ENCODE measurements around the gene PET100.

Gene PET100

DNA sequence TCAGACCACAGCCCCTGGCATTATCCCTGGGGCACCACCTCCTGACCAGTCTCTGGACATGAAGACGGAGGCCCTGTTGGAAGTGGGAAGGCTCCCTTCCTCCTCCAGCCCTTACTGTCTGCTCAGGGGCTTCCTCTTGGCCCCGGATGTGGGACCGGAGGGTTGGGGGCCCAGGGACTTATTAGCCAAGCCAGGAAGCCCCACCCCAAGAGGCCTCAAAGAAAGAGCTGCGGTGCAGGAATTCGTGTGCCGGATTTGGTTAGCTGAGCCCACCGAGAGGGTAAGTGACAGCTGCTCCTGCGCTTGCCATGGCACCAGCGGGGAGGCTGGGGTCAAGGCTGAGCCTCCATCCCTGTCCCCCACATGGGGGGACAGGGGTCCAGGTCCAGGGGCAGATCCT, 39.2 kb downstream of the PET100 start, which contains the start of gene RETN:
Gene RETN, plus strand, starts transcription at position 208 of the 400 bp plus-strand sequence. CDS start 278 bp downstream, outside the sequence.
- Histone ChIP-seq H3K27ac (ENCODE audit: low read depth, low read length) (no peak within 1 kb of the TSS), H3K9me3 (ENCODE audit: control insufficient read depth in 1 of 2, low read length in 2 of 2) (peaks cover 0 to 1% of the 10 kb centered on the region in 2 donors), H3K4me3 (ENCODE audit: low read depth in 1 of 2, low read length in 2 of 2) (no peak within 1 kb of the TSS), H3K9ac (ENCODE audit: low read depth in 1 of 2, low read length in 2 of 2) (no peak within 1 kb of the TSS), H3K4me1 (ENCODE audit: control insufficient read depth in 1 of 2, insufficient read depth in 2 of 2, low read length in 2 of 2) (no peaks in the 10 kb centered on the region), H3K27me3 (ENCODE audit: control insufficient read depth in 1 of 2, insufficient read depth in 2 of 2, low read length in 2 of 2) (peaks cover 0 to 19% of the 10 kb centered on the region in 2 donors), H3K36me3 (ENCODE audit: control insufficient read depth in 1 of 2, insufficient read depth in 2 of 2, low read length in 2 of 2) (no peaks in the 10 kb centered on the region)

DNA sequence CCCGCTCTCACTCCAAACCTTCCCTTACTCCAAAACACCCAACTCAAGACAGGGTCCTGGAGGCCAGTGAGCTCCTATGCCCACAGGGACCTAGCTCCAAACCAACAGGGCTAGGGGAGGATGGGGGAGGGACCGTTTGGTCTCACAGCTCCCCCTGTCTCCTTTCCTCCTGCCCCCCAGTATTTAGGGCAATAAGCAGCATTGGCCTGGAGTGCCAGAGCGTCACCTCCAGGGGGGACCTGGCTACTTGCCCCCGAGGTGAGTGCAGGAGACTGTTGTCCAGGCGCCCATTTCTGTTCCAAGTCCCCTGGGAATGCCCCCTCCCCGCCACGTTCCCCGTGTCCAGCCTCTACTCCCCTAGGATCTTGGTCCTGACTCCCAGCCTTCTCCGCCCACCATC, 40.0 kb downstream of the PET100 start:
- H3K9ac ChIP-seq (ENCODE audit: low read depth in 1 of 2, low read length in 2 of 2): no peak overlapping the region
- H3K36me3 ChIP-seq (ENCODE audit: control insufficient read depth in 1 of 2, insufficient read depth in 2 of 2, low read length in 2 of 2): no peaks in the 10 kb centered on the region
- peaks cover 0 to 19% of the 10 kb centered on the region in 2 donors for H3K27me3 ChIP-seq (ENCODE audit: control insufficient read depth in 1 of 2, insufficient read depth in 2 of 2, low read length in 2 of 2)
- H3K27ac ChIP-seq (ENCODE audit: low read depth, low read length): no peak overlapping the region
- no peak overlapping the region for H3K4me3 ChIP-seq (ENCODE audit: low read depth in 1 of 2, low read length in 2 of 2)
- H3K4me1 ChIP-seq (ENCODE audit: control insufficient read depth in 1 of 2, insufficient read depth in 2 of 2, low read length in 2 of 2): no peaks in the 10 kb centered on the region
- peaks cover 0 to 2% of the 10 kb centered on the region in 2 donors for H3K9me3 ChIP-seq (ENCODE audit: control insufficient read depth in 1 of 2, low read length in 2 of 2)

DNA sequence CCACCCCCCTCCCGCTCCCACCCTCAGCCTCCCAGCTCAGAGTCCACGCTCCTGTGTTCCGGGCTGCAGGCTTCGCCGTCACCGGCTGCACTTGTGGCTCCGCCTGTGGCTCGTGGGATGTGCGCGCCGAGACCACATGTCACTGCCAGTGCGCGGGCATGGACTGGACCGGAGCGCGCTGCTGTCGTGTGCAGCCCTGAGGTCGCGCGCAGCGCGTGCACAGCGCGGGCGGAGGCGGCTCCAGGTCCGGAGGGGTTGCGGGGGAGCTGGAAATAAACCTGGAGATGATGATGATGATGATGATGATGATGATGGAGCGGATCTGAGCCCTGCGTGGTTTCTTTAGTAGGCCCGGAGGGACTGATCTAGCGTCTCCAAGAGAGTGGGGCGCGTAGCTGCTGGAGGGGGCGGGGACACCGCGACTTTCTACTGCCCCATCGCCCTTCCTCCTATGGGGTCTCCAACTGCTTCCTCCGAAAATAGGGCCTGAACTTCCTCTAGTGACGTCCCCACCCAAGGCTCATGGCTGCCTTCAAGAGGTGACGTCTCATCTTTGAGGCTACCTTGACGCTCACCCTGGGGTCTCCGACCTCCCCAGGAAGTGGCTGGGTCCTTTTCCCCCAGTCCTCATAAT, 40.7 kb downstream of the PET100 start:
- no peaks in the 10 kb centered on the region for H3K4me1 ChIP-seq (ENCODE audit: control insufficient read depth in 1 of 2, insufficient read depth in 2 of 2, low read length in 2 of 2)
- no peak overlapping the region for H3K9ac ChIP-seq (ENCODE audit: low read depth in 1 of 2, low read length in 2 of 2)
- H3K27me3 ChIP-seq (ENCODE audit: control insufficient read depth in 1 of 2, insufficient read depth in 2 of 2, low read length in 2 of 2): peaks cover 0 to 19% of the 10 kb centered on the region in 2 donors
- H3K36me3 ChIP-seq (ENCODE audit: control insufficient read depth in 1 of 2, insufficient read depth in 2 of 2, low read length in 2 of 2): no peaks in the 10 kb centered on the region
- H3K27ac ChIP-seq (ENCODE audit: low read depth, low read length): no peak overlapping the region
- no peak overlapping the region for H3K4me3 ChIP-seq (ENCODE audit: low read depth in 1 of 2, low read length in 2 of 2)
- H3K9me3 ChIP-seq (ENCODE audit: control insufficient read depth in 1 of 2, low read length in 2 of 2): peaks cover 0 to 2% of the 10 kb centered on the region in 2 donors

DNA sequence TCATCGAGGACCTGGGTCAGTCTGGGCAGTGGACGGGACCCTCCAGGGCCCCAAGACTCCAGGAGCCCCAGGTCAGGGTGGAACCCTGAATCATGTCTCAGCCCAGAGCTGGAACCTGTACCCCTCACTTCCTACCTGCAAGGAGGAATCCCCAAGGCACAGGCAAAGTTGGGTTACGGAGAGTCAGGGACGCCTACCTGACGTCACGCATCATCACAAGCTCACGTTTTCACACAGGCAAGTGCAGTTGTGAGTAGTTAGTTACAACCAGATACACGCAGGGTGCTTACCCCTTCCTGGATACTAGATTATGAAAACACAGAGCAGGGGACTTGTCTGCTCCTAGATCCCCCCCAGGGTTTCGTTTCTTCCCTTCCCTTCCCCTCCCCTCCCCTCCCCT, 41.2 kb downstream of the PET100 start:
- H3K4me3 ChIP-seq (ENCODE audit: low read depth in 1 of 2, low read length in 2 of 2): no peak overlapping the region
- no peak overlapping the region for H3K27ac ChIP-seq (ENCODE audit: low read depth, low read length)

DNA sequence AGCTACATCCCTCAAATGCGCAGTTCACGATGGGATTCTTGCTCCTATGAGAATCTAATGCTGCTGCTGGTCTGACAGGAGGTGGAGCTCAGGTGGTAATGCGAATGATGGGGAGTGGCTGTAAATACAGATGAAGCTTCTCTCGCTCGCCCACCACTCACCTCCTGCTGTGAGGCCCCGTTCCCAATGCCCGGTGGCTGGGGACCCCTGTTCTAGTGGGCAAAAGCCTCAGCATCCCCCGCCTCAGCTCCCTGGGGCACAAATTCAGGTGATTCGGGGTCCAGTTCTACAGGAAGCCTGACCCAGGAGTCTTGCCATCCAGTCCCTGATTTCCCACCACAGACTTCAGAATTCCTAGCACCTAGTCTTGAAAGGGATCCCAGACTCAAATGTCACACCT, 42.9 kb downstream of the PET100 start:
- no peak overlapping the region for H3K27ac ChIP-seq (ENCODE audit: low read depth, low read length)
- no peak overlapping the region for H3K4me3 ChIP-seq (ENCODE audit: low read depth in 1 of 2, low read length in 2 of 2)
- peaks cover 3 to 20% of the 10 kb centered on the region in 2 donors for H3K27me3 ChIP-seq (ENCODE audit: control insufficient read depth in 1 of 2, insufficient read depth in 2 of 2, low read length in 2 of 2)
- peaks cover 0 to 4% of the 10 kb centered on the region in 2 donors for H3K4me1 ChIP-seq (ENCODE audit: control insufficient read depth in 1 of 2, insufficient read depth in 2 of 2, low read length in 2 of 2)
- H3K36me3 ChIP-seq (ENCODE audit: control insufficient read depth in 1 of 2, insufficient read depth in 2 of 2, low read length in 2 of 2): no peaks in the 10 kb centered on the region
- H3K9me3 ChIP-seq (ENCODE audit: control insufficient read depth in 1 of 2, low read length in 2 of 2): peaks cover 0 to 2% of the 10 kb centered on the region in 2 donors
- no peak overlapping the region for H3K9ac ChIP-seq (ENCODE audit: low read depth in 1 of 2, low read length in 2 of 2)

More for the DNA sequence above, 41.2 kb downstream of the PET100 start:
- Histone ChIP-seq H3K9me3 (ENCODE audit: control insufficient read depth in 1 of 2, low read length in 2 of 2) (peaks cover 0 to 2% of the 10 kb centered on the region in 2 donors), H3K27me3 (ENCODE audit: control insufficient read depth in 1 of 2, insufficient read depth in 2 of 2, low read length in 2 of 2) (peaks cover 1 to 19% of the 10 kb centered on the region in 2 donors), H3K36me3 (ENCODE audit: control insufficient read depth in 1 of 2, insufficient read depth in 2 of 2, low read length in 2 of 2) (no peaks in the 10 kb centered on the region), H3K4me1 (ENCODE audit: control insufficient read depth in 1 of 2, insufficient read depth in 2 of 2, low read length in 2 of 2) (no peaks in the 10 kb centered on the region), H3K9ac (ENCODE audit: low read depth in 1 of 2, low read length in 2 of 2) (no peak overlapping the region)

DNA sequence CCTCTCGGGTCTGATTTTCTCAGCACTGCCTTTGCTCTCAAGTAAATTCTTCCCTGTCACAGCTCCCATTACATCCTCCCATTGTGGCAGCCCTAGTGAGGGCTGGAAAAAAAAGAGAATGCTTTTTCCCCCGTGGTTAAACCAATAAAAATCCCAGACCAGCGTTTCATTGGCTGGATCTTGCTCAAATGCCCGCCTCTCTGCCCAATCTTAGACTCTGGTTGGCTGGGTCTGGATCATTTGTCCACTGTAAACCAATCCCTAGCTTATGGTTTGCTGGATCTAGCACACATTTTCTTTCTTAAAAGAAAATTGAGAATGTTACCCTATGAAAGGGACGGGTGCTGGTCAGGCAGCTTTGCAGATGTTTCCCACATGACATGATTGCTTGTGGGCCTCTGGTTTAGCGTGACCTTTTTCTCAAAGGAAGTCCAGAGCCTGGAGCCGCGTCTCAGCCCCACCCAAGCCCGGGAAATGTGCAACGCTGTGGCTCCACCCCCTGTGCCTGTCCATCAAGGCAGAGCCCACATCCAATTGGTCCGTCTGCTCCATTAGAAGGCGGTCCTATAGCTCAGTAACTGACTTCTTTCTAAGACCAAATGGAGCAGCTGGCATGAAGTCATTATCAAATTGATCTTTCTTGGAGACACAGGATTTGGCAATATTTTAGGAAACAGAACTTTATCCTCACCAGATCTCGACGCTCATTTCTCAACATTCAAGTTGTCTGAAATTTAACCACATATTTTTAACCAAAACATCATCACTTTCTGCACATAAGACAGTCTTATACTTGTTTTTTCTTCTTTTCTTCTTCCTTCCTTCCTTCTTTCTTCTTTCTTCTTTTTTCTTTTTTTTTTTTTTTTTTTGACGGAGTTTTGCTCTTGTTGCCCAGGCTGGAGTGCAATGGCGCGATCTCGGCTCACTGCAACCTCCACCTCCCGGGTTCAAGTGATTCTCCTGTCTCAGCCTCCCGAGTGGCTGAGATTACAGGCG, 44.7 kb downstream of the PET100 start:
- Histone ChIP-seq H3K4me3 (ENCODE audit: low read depth in 1 of 2, low read length in 2 of 2) (no peak overlapping the region), H3K9ac (ENCODE audit: low read depth in 1 of 2, low read length in 2 of 2) (no peak overlapping the region), H3K9me3 (ENCODE audit: control insufficient read depth in 1 of 2, low read length in 2 of 2) (peaks cover 0 to 2% of the 10 kb centered on the region in 2 donors), H3K27me3 (ENCODE audit: control insufficient read depth in 1 of 2, insufficient read depth in 2 of 2, low read length in 2 of 2) (peaks cover 8 to 28% of the 10 kb centered on the region in 2 donors), H3K4me1 (ENCODE audit: control insufficient read depth in 1 of 2, insufficient read depth in 2 of 2, low read length in 2 of 2) (peaks cover 2 to 6% of the 10 kb centered on the region in 2 donors), H3K27ac (ENCODE audit: low read depth, low read length) (no peak overlapping the region), H3K36me3 (ENCODE audit: control insufficient read depth in 1 of 2, insufficient read depth in 2 of 2, low read length in 2 of 2) (no peaks in the 10 kb centered on the region)

DNA sequence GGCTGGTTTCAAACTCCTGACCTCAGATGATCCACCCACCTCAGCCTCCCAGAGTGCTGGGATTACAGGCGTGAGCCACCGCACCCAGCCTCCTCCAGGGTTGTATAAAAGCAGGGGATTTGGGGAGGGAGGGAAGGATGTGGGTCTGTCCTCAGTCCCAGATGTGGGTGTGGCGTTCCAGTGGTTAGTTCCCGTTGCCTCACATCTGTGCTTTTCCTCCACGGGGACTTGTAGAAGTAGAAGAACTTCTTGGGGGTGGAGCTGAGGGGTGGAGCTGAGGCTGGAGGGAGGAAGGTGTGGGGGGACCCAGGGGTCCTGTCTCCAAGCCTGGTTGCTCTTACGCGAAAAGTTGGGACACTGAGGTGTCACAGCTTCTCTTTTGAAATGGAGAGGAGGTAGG, 46.8 kb downstream of the PET100 start:
- H3K27ac ChIP-seq (ENCODE audit: low read depth, low read length): no peak overlapping the region
- H3K27me3 ChIP-seq (ENCODE audit: control insufficient read depth in 1 of 2, insufficient read depth in 2 of 2, low read length in 2 of 2): peaks cover 8 to 23% of the 10 kb centered on the region in 2 donors
- H3K9ac ChIP-seq (ENCODE audit: low read depth in 1 of 2, low read length in 2 of 2): no peak overlapping the region
- H3K9me3 ChIP-seq (ENCODE audit: control insufficient read depth in 1 of 2, low read length in 2 of 2): peaks cover 0 to 2% of the 10 kb centered on the region in 2 donors
- H3K36me3 ChIP-seq (ENCODE audit: control insufficient read depth in 1 of 2, insufficient read depth in 2 of 2, low read length in 2 of 2): no peaks in the 10 kb centered on the region
- no peak overlapping the region for H3K4me3 ChIP-seq (ENCODE audit: low read depth in 1 of 2, low read length in 2 of 2)
- peaks cover 6 to 21% of the 10 kb centered on the region in 2 donors for H3K4me1 ChIP-seq (ENCODE audit: control insufficient read depth in 1 of 2, insufficient read depth in 2 of 2, low read length in 2 of 2)

DNA sequence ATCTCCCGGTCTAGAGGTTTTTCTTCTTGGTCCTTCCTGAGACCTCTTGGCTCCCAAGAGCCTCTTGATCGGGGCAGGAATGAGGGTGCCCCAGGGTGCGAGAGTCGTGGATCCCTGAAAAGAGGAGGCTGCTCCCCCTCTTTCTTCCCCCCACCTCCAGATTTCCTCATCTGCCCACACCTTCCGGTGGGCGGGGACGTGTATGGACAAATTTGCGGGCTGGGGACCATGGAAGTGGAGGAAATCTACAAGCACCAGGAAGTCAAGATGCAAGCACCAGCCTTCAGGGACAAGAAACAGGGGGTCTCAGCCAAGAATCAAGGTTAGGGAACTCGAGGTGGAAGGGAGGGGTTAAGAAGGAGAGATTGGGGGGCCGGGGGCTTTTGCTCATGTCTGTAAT, 47.3 kb downstream of the PET100 start, which contains the start of gene MCEMP1:
Gene MCEMP1, plus strand, starts transcription at position 237 of the 400 bp plus-strand sequence. Its CDS starts 31 bp downstream, at position 268.
- Histone ChIP-seq H3K4me1 (ENCODE audit: control insufficient read depth in 1 of 2, insufficient read depth in 2 of 2, low read length in 2 of 2) (peaks cover 6 to 26% of the 10 kb centered on the region in 2 donors), H3K9ac (ENCODE audit: low read depth in 1 of 2, low read length in 2 of 2) (no peak within 1 kb of the TSS), H3K27ac (ENCODE audit: low read depth, low read length) (no peak within 1 kb of the TSS), H3K4me3 (ENCODE audit: low read depth in 1 of 2, low read length in 2 of 2) (no peak within 1 kb of the TSS), H3K36me3 (ENCODE audit: control insufficient read depth in 1 of 2, insufficient read depth in 2 of 2, low read length in 2 of 2) (no peaks in the 10 kb centered on the region), H3K27me3 (ENCODE audit: control insufficient read depth in 1 of 2, insufficient read depth in 2 of 2, low read length in 2 of 2) (peaks cover 8 to 20% of the 10 kb centered on the region in 2 donors), H3K9me3 (ENCODE audit: control insufficient read depth in 1 of 2, low read length in 2 of 2) (peaks cover 0 to 2% of the 10 kb centered on the region in 2 donors)

DNA sequence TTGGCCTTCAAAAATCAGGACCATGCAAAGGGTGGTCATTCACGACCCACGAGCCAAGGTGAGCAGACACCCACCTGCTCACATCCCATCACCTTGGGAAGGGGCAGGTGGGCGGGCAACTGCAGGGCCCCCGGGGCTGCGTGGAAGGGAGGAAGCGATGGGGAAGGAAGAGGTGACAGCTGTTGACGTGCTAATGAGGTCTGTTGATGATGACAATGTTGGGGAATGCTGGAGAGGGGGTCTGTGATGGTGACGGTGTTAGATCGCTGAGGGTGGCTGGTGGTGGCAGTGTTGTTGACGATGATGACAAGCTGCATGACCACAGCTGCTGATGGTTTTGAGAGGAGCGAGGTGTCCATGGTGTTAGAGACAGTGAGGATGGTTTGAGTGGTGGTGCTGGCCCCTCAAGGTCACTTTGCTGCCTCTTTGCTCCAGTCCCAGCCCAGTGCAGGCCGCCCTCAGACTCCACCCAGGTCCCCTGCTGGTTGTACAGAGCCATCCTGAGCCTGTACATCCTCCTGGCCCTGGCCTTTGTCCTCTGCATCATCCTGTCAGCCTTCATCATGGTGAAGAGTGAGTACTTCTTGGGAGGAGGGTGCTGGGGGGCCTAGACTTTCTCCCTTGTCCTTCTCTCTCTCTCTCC, 48.2 kb downstream of the PET100 start:
- no peak overlapping the region for H3K4me3 ChIP-seq (ENCODE audit: low read depth in 1 of 2, low read length in 2 of 2)
- H3K36me3 ChIP-seq (ENCODE audit: control insufficient read depth in 1 of 2, insufficient read depth in 2 of 2, low read length in 2 of 2): peaks cover 0 to 6% of the 10 kb centered on the region in 2 donors
- peaks cover 8 to 18% of the 10 kb centered on the region in 2 donors for H3K27me3 ChIP-seq (ENCODE audit: control insufficient read depth in 1 of 2, insufficient read depth in 2 of 2, low read length in 2 of 2)
- peaks cover 6 to 27% of the 10 kb centered on the region in 2 donors for H3K4me1 ChIP-seq (ENCODE audit: control insufficient read depth in 1 of 2, insufficient read depth in 2 of 2, low read length in 2 of 2)
- H3K9me3 ChIP-seq (ENCODE audit: control insufficient read depth in 1 of 2, low read length in 2 of 2): peaks cover 0 to 2% of the 10 kb centered on the region in 2 donors
- H3K9ac ChIP-seq (ENCODE audit: low read depth in 1 of 2, low read length in 2 of 2): no peak overlapping the region
- H3K27ac ChIP-seq (ENCODE audit: low read depth, low read length): no peak overlapping the region
